GM03348 (cell line): Measurements from ENCODE around the gene TSPAN1.
A peak's percentile ranks its signal among the peaks of the same experiment; 100 is the strongest.
"Not testable (repeated sequence)": the region's sequence is repeated elsewhere in the genome, so short reads cannot be mapped to it uniquely, and the experiment has no call there.

ENCODE experiments used
- DNase-seq: peaks from one replicate; pipeline ENCODE4 v3.0.0; 2012; ENCODE audit warnings: low spot score

Gene TSPAN1

GRCh38 chr1:46219551-46220520, 44.9 kb downstream of the TSPAN1 start:
- no peak for DNase-seq

- no peak for DNase-seq
Observed at GRCh38 chr1:46220808-46221207, 45.9 kb downstream of the TSPAN1 start.

- no peak for DNase-seq
Observed at GRCh38 chr1:46221749-46222148, 46.9 kb downstream of the TSPAN1 start.

- not testable (repeated sequence) for DNase-seq
Observed at GRCh38 chr1:46223055-46223454, 48.2 kb downstream of the TSPAN1 start.

GRCh38 chr1:46223472-46223943, 48.6 kb downstream of the TSPAN1 start:
- peak; percentile 82 for DNase-seq

GRCh38 chr1:46224966-46225365, 50.1 kb downstream of the TSPAN1 start:
- no peak for DNase-seq

- not testable (repeated sequence) for DNase-seq
Observed at GRCh38 chr1:46231231-46231630, 56.3 kb downstream of the TSPAN1 start.
